ENCODE measurements around the gene SYNPO2. TPM values are rescaled to one million over a fixed set of nuclear protein-coding genes. Genes with fewer than 3 reads are reported as not detected.

The SYNPO2 gene
- total RNA-seq, 1 experiment from 2014 or later, result 0.61 TPM

DNA sequence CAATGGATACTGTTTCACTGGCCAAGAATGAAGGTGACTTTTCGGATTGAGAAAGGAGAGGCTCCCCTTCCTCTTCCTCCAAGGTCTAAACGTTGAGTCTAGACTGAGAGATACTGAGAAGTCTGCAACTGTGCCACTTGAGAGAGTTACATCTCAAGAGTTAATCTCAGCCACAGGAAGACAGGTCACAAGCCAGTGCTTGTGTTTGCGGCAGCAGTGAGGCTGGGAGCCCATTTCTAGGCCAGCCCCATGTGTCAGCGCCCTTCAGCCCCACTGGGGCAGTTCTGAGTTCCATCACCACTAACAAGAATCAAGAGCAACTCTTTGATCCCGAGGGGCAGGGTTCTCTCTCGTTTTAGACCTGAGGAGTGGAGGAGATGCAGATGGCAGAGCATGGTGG is 45.4 kb upstream of the SYNPO2 start:
- intact Hi-C loops (cut with micrococcal nuclease), result no loop called here
- TF ChIP-seq, protein P1, sequence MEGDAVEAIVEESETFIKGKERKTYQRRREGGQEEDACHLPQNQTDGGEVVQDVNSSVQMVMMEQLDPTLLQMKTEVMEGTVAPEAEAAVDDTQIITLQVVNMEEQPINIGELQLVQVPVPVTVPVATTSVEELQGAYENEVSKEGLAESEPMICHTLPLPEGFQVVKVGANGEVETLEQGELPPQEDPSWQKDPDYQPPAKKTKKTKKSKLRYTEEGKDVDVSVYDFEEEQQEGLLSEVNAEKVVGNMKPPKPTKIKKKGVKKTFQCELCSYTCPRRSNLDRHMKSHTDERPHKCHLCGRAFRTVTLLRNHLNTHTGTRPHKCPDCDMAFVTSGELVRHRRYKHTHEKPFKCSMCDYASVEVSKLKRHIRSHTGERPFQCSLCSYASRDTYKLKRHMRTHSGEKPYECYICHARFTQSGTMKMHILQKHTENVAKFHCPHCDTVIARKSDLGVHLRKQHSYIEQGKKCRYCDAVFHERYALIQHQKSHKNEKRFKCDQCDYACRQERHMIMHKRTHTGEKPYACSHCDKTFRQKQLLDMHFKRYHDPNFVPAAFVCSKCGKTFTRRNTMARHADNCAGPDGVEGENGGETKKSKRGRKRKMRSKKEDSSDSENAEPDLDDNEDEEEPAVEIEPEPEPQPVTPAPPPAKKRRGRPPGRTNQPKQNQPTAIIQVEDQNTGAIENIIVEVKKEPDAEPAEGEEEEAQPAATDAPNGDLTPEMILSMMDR (IDR thresholded peaks at IDR 0.05; ENCODE audit: unreplicated experiment), result no peak
- CTCF ChIA-PET, result interaction anchor here (11.4 kb wide), 1 partner anchor 21 kb away, joined by 57 read pairs; no protein-coding TSS in a partner anchor
- H3K9me3 Mint-ChIP-seq (ENCODE audit: unreplicated experiment), result no peaks in the 10 kb centered on the region
- no peak overlapping the region for H3K27ac Mint-ChIP-seq (ENCODE audit: low read depth, unreplicated experiment)
- peaks cover 7% of the 10 kb centered on the region for H3K4me1 Mint-ChIP-seq (ENCODE audit: insufficient read depth, unreplicated experiment)
- no peak overlapping the region for H3K4me3 Mint-ChIP-seq (ENCODE audit: unreplicated experiment)
- BruUV-seq (replicated peaks), result no TSS peak
- POLR2A ChIA-PET, result no interaction called here
- H3K36me3 Mint-ChIP-seq (ENCODE audit: insufficient read depth, unreplicated experiment), result no peaks in the 10 kb centered on the region
- no peaks in the 10 kb centered on the region for H3K27me3 Mint-ChIP-seq (ENCODE audit: insufficient read depth, unreplicated experiment)
- DNase-seq (ENCODE audit: unreplicated experiment), result no peak

DNA sequence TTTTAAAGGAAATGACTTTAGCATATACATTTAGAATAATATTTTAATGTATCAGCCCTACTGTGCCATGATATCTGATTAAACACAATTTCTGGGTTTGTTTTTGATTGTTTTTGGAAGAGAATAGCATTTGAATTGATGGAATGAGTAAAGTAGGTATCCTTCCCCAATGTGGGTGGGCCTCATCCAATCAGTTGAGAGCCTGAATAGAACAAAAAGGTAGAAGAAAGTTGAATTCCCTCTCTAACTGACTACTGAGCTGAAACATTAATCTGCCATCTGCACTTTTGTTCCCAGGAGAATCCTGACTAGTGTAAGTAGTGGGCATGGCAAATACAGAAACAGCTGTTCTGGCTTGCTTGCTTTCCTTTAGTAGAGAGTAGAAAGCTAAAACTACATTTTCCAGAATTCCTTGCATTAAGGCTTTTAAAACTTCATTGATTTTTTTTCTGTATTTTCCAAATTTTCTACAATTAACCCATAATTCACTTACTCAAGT is 43.1 kb upstream of the SYNPO2 start:
- no peak overlapping the region for H3K27ac Mint-ChIP-seq (ENCODE audit: low read depth, unreplicated experiment)
- no peaks in the 10 kb centered on the region for H3K9me3 Mint-ChIP-seq (ENCODE audit: unreplicated experiment)
- H3K36me3 Mint-ChIP-seq (ENCODE audit: insufficient read depth, unreplicated experiment), result no peaks in the 10 kb centered on the region
- BruUV-seq (replicated peaks), result no TSS peak
- no peak for DNase-seq (ENCODE audit: unreplicated experiment)
- H3K27me3 Mint-ChIP-seq (ENCODE audit: insufficient read depth, unreplicated experiment), result no peaks in the 10 kb centered on the region
- intact Hi-C loops (cut with micrococcal nuclease), result no loop called here
- POLR2A ChIA-PET, result interaction anchor here (2.2 kb wide), 1 partner anchor 9 kb away, joined by 9 read pairs; the partner anchor contains the start of gene SEC24D
- TF ChIP-seq, protein P1 (IDR thresholded peaks at IDR 0.05; ENCODE audit: unreplicated experiment), result no peak
- CTCF ChIA-PET, result interaction anchor here (0.7 to 2.8 kb wide), 6 partner anchors 9 to 461 kb away, joined by 3 to 23 read pairs (median 5); no protein-coding TSS in a partner anchor
- no peak overlapping the region for H3K4me3 Mint-ChIP-seq (ENCODE audit: unreplicated experiment)
- H3K4me1 Mint-ChIP-seq (ENCODE audit: insufficient read depth, unreplicated experiment), result peaks cover 12% of the 10 kb centered on the region

DNA sequence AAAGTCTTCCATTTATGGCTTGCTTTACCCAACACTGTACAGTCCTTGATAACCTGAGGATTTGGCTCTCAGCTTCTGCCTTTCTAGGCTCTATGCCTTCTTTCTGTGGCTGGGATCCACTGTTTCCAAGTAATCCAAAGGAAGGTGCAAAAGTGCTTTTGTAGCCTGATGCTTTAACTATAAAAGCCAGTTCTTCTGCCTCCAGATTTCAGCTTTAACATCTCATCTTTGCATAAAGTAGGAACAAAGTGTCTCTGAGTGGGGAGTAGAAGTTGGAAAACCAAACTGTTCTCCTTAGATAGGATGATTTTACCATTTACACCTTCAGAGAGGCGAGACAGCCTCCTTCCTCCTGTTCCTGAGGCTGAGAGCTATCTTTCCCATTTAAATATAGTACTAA is 41.7 kb upstream of the SYNPO2 start:
- no TSS peak for BruUV-seq (replicated peaks)
- H3K27ac Mint-ChIP-seq (ENCODE audit: low read depth, unreplicated experiment), result no peak overlapping the region
- intact Hi-C loops (cut with micrococcal nuclease), result no loop called here

DNA sequence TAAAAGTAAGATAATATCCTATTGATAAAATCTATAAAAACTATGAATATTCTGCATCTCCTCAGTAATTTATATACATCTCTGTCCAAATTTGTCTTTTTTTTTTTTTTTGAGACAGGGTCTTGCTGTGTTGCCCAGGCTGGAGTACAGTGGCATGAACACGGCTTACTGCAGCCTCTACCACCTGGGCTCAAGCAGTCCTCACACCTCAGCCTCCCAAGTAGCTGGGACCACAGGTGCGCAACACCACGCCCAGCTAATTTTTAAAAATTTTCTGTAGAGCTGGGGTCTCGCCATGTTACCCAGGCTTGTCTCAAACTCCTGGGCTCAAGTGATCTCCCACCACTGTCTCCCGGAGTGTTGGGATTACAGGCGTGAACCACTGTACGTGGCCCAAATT is 40.4 kb upstream of the SYNPO2 start:
- Mint-ChIP-seq H3K27ac (ENCODE audit: low read depth, unreplicated experiment) (no peak overlapping the region), H3K27me3 (ENCODE audit: insufficient read depth, unreplicated experiment) (no peaks in the 10 kb centered on the region), H3K9me3 (ENCODE audit: unreplicated experiment) (no peaks in the 10 kb centered on the region), H3K4me3 (ENCODE audit: unreplicated experiment) (no peak overlapping the region), H3K36me3 (ENCODE audit: insufficient read depth, unreplicated experiment) (no peaks in the 10 kb centered on the region), H3K4me1 (ENCODE audit: insufficient read depth, unreplicated experiment) (peaks cover 9% of the 10 kb centered on the region)
- no TSS peak for BruUV-seq (replicated peaks)
- ChIA-PET CTCF (interaction anchor here (1.2 kb wide), 1 partner anchor 11 kb away, joined by 4 read pairs; no protein-coding TSS in a partner anchor), POLR2A (interaction anchor here (0.8 to 1.1 kb wide), 2 partner anchors 12 to 13 kb away, joined by 3 to 7 read pairs; partner anchors contain the start of gene SEC24D)
- no peak for DNase-seq (ENCODE audit: unreplicated experiment)
- TF ChIP-seq, protein P1 (IDR thresholded peaks at IDR 0.05; ENCODE audit: unreplicated experiment), result no peak
- intact Hi-C loops (cut with micrococcal nuclease), result no loop called here

More for the DNA sequence above, 41.7 kb upstream of the SYNPO2 start:
- no peaks in the 10 kb centered on the region for H3K36me3 Mint-ChIP-seq (ENCODE audit: insufficient read depth, unreplicated experiment)
- no peak for DNase-seq (ENCODE audit: unreplicated experiment)
- peaks cover 9% of the 10 kb centered on the region for H3K4me1 Mint-ChIP-seq (ENCODE audit: insufficient read depth, unreplicated experiment)
- H3K4me3 Mint-ChIP-seq (ENCODE audit: unreplicated experiment), result no peak overlapping the region
- ChIA-PET CTCF (interaction anchor here (0.7 to 2.8 kb wide), 5 partner anchors 9 to 105 kb away, joined by 3 to 23 read pairs (median 3); no protein-coding TSS in a partner anchor), POLR2A (interaction anchor here (0.8 to 2.2 kb wide), 3 partner anchors 10 to 12 kb away, joined by 3 to 9 read pairs (median 4); partner anchors contain the start of gene SEC24D)
- no peaks in the 10 kb centered on the region for H3K27me3 Mint-ChIP-seq (ENCODE audit: insufficient read depth, unreplicated experiment)
- H3K9me3 Mint-ChIP-seq (ENCODE audit: unreplicated experiment), result no peaks in the 10 kb centered on the region
- TF ChIP-seq, protein P1 (IDR thresholded peaks at IDR 0.05; ENCODE audit: unreplicated experiment), result no peak

Data from MCF 10A (cell line).